Lower lobe of right lung (tissue), 2 donors: ENCODE results near the gene SLC2A4RG. TPM values are rescaled to one million over a fixed set of nuclear protein-coding genes. Genes with fewer than 3 reads are reported as not detected.
"Not testable (repeated sequence)": the region's sequence is repeated elsewhere in the genome, so short reads cannot be mapped to it uniquely, and the experiment has no call there.

Source experiments
- ATAC-seq, 2 donors: fragments of 200-7000 bp; cut with Tn5 transposase; one replicate each; pipeline ENCODE4 v1.9.1; 2020 to 2022; ENCODE audit warnings: mild to moderate bottlenecking in 2 of 2, moderate library complexity in 2 of 2
- DNase-seq: peaks from one replicate; pipeline ENCODE4 v3.0.0-alpha.2; 2020
- H3K27ac ChIP-seq: fragments of 200-600 bp; one replicate; pipeline ENCODE4 v1.8.0; 2022
- H3K27me3 ChIP-seq: fragments of 200-600 bp; one replicate; pipeline ENCODE4 v1.8.0; 2022; ENCODE audit warnings: low read depth
- H3K36me3 ChIP-seq: fragments of 200-600 bp; one replicate; pipeline ENCODE4 v1.8.0; 2022; ENCODE audit warnings: mild to moderate bottlenecking
- H3K4me1 ChIP-seq: fragments of 200-600 bp; one replicate; pipeline ENCODE4 v1.8.0; 2022
- H3K4me3 ChIP-seq: fragments of 200-600 bp; one replicate; pipeline ENCODE4 v1.8.0; 2022; ENCODE audit warnings: mild to moderate bottlenecking
- H3K9me3 ChIP-seq: fragments of 200-600 bp; one replicate; pipeline ENCODE4 v1.8.0; 2022
- CTCF ChIP-seq: fragments of 200-600 bp; IDR thresholded peaks from one replicate; pipeline ENCODE4 v1.8.0; 2022; ENCODE audit warnings: antibody characterized with exemption, mild to moderate bottlenecking
- intact Hi-C: fragments of 100-400 bp; cut with DNase I; formaldehyde crosslinking; loops from one replicate; pipeline ENCODE4 v1.11.0; 2022
- total RNA-seq: library from RNA; stranded (reverse); fragmentation: NEBNext Ultra II Directional; extraction: Animal tissue kit (Norgen Biotek cat#: 25700); gene quantifications from one replicate; pipeline ENCODE4 v1.2.1, GENCODE V29; 2021
- donor health status: DM: no; HTN: yes; CAD: no; lungs with severe emphysema.

SLC2A4RG gene
- total RNA-seq, 1 donor from 2014 or later = 50.5 TPM

DNA sequence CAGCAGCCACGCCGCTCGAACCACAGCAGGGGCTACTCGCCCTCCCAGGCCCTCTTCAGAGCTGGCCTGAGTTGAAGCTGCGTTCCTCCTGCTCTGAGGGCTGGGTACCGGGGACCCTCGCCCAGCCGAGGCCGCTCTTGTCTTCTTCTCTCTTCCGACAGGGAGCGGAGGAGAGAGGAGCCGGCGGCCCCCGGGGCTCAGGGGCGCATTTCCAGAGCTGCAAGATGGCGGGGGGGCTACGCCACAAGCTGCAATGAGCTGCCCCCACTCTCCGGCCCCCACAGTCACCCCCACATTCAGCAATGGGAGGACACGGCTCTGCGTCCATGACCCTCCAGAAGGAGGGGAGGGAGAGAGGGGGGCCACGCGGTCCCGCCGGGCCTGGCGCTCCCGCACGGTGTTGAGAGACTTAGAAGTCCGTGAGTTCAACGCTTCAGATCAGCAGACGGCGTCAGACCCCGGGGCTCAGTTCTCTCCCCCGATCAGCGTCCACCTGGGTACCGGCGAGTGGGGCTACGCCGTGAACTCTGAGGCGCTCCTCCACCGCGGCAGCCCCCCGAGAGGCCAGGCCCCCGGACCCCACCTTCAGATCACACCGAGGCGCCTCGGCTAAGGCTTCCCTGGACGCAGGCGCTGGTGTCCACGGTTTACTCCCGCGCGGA, 31.6 kb downstream of the SLC2A4RG start:
- Histone ChIP-seq H3K4me1 (peaks cover 6% of the 10 kb centered on the region), H3K4me3 (no peak overlapping the region), H3K36me3 (peaks cover 21% of the 10 kb centered on the region), H3K27ac (no peak overlapping the region), H3K27me3 (no peaks in the 10 kb centered on the region), H3K9me3 (no peaks in the 10 kb centered on the region)
- ATAC-seq (no peak), DNase-seq (no peak)
- intact Hi-C loops = no loop called here
- TF ChIP-seq CTCF = no peak

GRCh38 chr20:63772781-63773518, 33.4 kb downstream of the SLC2A4RG start:
- Histone ChIP-seq H3K4me1 (peaks cover 6% of the 10 kb centered on the region), H3K36me3 (peaks cover 10% of the 10 kb centered on the region), H3K27ac (no peak overlapping the region), H3K9me3 (no peaks in the 10 kb centered on the region), H3K4me3 (no peak overlapping the region), H3K27me3 (no peaks in the 10 kb centered on the region)
- intact Hi-C loops = no loop called here
- TF ChIP-seq CTCF = no peak
- DNase-seq = peak; percentile 66
- ATAC-seq = peak in 1 of 2 donors; percentile 75

DNA sequence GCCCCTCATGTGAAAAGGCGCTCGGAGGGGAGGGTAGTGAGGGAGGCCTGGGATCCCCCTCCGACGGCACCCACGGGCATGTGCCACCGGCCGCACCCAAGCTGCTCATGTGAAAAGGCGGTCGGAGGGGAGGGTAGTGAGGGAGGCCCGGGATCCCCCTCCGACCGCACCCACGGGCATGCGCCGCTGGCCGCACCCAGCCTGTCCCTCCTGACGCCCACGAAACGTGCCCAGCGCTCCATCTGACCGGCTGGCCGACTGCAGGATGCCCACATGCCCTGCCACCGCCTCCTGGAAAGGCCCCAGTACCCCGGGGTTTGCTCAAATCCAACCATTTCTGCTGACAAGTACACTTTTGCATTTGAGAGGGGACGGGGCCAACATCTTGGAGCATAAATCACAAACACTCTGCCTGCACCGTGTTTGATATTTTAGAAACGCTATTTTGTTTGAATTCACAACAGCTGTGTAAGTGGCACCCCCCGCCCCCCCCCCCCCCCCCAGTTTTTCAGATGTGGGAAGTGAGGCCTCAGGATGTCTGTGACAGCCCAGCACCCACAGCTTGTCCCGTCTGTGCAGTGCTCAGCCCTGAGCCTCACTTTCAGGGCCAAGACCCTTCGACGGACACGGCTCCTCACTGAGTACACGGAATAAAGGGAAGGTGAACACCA, 34.1 kb downstream of the SLC2A4RG start:
- ATAC-seq (no peak), DNase-seq (peak; percentile 38)
- Histone ChIP-seq H3K36me3 (peaks cover 10% of the 10 kb centered on the region), H3K9me3 (no peaks in the 10 kb centered on the region), H3K4me3 (no peak overlapping the region), H3K27me3 (no peaks in the 10 kb centered on the region), H3K27ac (no peak overlapping the region), H3K4me1 (peaks cover 6% of the 10 kb centered on the region)
- intact Hi-C loops = no loop called here
- no peak for TF ChIP-seq CTCF

GRCh38 chr20:63774306-63774705, 34.7 kb downstream of the SLC2A4RG start:
- no peaks in the 10 kb centered on the region for H3K27me3 ChIP-seq
- H3K9me3 ChIP-seq = no peaks in the 10 kb centered on the region
- H3K27ac ChIP-seq = no peak overlapping the region
- H3K36me3 ChIP-seq = peaks cover 4% of the 10 kb centered on the region
- DNase-seq (no peak), ATAC-seq (no peak)
- no peak overlapping the region for H3K4me3 ChIP-seq
- intact Hi-C loops = no loop called here
- no peak for TF ChIP-seq CTCF
- H3K4me1 ChIP-seq = peaks cover 6% of the 10 kb centered on the region

DNA sequence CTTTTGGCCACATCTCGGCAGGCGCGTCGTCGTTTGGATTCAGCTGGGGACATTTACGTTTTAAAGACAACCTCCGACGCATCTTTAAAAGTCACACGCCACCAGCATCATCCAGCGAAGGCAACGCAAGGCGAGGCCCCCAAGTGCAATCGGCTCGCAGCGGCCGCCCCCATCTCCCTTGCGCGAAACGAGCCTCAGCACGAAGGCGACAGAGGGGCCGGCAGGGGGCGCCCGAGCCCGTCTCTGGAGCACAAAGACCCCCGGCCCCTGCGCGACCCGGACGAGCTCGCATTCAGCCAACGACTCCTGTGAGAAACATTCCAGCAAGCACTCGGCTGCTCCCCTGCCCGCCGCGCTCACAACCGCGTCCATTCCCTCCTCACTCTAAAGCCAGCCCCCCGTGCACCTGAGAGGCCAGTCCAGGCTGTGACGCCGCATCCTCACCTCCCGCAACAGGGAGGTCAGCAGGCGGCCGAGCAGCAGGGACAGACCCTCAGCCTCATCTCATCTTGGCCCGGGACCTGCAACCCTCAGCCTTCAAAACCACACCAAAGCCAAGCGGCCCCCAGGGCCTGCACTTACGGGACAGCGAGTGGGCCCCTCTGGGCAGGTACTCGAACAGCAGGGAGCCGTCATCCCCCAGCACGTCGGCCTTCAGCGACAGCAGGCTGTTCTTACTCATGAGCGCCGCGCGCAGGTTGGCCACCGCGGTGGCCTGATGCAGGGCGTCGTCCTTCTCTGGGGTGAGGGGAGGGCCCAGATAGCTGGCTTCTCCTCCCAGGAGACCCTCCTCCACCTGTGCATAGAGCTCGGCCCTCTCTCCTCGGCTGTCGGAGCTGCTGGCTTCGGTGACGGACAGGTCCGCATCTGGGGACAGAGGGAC, 35.8 kb downstream of the SLC2A4RG start:
- intact Hi-C loops = no loop called here
- H3K4me3 ChIP-seq = no peak overlapping the region
- H3K9me3 ChIP-seq = no peaks in the 10 kb centered on the region
- ATAC-seq = peak in 1 of 2 donors; percentile 69
- no peaks in the 10 kb centered on the region for H3K27me3 ChIP-seq
- TF ChIP-seq CTCF = peak; percentile 52
- no peaks in the 10 kb centered on the region for H3K36me3 ChIP-seq
- no peak for DNase-seq
- peaks cover 6% of the 10 kb centered on the region for H3K4me1 ChIP-seq
- no peak overlapping the region for H3K27ac ChIP-seq

DNA sequence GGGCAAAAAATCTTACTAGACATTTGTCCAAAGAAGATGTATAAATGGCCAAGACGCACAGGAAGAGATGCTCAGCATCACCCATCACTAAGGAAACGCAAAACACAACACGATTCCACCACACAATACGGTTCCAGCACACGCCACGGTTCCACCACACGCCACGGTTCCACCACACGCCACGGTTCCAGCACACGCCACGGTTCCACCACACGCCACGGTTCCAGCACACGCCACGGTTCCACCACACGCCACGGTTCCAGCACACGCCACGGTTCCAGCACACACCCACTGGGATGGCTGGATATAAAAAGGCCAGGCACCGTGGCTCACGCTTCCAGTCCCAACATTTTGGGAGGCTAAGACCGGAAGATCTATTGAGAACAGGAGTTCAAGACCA, 37.3 kb downstream of the SLC2A4RG start:
- H3K27ac ChIP-seq, ATAC-seq, DNase-seq, H3K36me3 ChIP-seq, H3K27me3 ChIP-seq, H3K4me3 ChIP-seq, intact Hi-C loops, H3K4me1 ChIP-seq, H3K9me3 ChIP-seq: not testable (repeated sequence)
